ENCODE measurements around the gene ASTN2.

Gene ASTN2

DNA sequence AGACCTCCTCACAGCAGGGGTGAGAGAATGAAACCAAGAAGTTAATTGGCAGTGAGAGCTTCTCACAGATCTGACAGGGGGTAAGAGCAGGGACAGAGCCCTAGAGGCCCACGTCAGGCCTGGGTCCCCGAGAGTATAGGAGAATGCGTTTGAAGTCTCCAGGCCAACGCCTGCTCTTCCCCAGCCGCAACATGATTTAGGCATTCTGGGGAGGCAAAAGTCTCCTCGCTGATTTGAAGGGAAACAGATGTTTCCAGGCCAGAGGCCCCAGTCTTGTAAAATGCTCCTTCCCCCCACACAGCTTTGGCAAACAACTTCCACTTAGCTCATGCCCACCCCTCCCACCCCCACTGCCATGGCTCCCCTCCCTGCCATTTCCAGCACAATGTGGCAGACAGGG is 966.9 kb downstream of the ASTN2 start:
- Histone ChIP-seq H3K27ac (no peak overlapping the region), H3K9me3 (ENCODE audit: severe bottlenecking) (no peaks in the 10 kb centered on the region), H3K27me3 (ENCODE audit: insufficient read depth, low read depth, severe bottlenecking) (no peaks in the 10 kb centered on the region), H3K4me3 (ENCODE audit: low read depth, low read length) (no peak overlapping the region), H3K36me3 (no peaks in the 10 kb centered on the region; the same call in none of the 2 replicates)
- TF ChIP-seq, protein P1, sequence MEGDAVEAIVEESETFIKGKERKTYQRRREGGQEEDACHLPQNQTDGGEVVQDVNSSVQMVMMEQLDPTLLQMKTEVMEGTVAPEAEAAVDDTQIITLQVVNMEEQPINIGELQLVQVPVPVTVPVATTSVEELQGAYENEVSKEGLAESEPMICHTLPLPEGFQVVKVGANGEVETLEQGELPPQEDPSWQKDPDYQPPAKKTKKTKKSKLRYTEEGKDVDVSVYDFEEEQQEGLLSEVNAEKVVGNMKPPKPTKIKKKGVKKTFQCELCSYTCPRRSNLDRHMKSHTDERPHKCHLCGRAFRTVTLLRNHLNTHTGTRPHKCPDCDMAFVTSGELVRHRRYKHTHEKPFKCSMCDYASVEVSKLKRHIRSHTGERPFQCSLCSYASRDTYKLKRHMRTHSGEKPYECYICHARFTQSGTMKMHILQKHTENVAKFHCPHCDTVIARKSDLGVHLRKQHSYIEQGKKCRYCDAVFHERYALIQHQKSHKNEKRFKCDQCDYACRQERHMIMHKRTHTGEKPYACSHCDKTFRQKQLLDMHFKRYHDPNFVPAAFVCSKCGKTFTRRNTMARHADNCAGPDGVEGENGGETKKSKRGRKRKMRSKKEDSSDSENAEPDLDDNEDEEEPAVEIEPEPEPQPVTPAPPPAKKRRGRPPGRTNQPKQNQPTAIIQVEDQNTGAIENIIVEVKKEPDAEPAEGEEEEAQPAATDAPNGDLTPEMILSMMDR (IDR thresholded peaks at IDR 0.05; ENCODE audit: low read depth, low read length) = no peak
- no peak for DNase-seq

DNA sequence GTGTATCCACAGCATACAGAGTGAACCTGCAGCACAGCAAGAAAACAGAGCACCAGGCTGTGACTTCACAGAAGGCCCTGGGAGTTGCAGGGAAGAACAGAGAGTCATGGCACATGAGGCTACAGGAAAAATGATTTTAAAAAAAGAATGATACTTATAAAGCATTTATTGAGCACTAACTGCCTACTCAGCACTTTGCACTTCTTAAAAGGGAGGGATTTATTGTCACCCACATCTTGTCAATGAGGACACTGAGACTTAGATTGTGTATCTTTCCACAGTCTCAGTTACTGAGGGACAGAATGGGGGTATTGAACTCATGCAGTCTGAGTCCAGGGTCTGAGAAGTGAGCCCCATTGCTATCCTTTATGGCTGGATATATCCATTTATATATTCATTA is 972.3 kb downstream of the ASTN2 start:
- TF ChIP-seq, protein P1 (IDR thresholded peaks at IDR 0.05; ENCODE audit: low read depth, low read length) = no peak
- H3K9me3 ChIP-seq (ENCODE audit: severe bottlenecking) = no peaks in the 10 kb centered on the region
- H3K36me3 ChIP-seq = peaks cover 27% of the 10 kb centered on the region
- H3K27me3 ChIP-seq (ENCODE audit: insufficient read depth, low read depth, severe bottlenecking) = no peaks in the 10 kb centered on the region
- H3K4me3 ChIP-seq (ENCODE audit: low read depth, low read length) = no peak overlapping the region
- H3K27ac ChIP-seq = no peak overlapping the region
- no peak for DNase-seq

DNA sequence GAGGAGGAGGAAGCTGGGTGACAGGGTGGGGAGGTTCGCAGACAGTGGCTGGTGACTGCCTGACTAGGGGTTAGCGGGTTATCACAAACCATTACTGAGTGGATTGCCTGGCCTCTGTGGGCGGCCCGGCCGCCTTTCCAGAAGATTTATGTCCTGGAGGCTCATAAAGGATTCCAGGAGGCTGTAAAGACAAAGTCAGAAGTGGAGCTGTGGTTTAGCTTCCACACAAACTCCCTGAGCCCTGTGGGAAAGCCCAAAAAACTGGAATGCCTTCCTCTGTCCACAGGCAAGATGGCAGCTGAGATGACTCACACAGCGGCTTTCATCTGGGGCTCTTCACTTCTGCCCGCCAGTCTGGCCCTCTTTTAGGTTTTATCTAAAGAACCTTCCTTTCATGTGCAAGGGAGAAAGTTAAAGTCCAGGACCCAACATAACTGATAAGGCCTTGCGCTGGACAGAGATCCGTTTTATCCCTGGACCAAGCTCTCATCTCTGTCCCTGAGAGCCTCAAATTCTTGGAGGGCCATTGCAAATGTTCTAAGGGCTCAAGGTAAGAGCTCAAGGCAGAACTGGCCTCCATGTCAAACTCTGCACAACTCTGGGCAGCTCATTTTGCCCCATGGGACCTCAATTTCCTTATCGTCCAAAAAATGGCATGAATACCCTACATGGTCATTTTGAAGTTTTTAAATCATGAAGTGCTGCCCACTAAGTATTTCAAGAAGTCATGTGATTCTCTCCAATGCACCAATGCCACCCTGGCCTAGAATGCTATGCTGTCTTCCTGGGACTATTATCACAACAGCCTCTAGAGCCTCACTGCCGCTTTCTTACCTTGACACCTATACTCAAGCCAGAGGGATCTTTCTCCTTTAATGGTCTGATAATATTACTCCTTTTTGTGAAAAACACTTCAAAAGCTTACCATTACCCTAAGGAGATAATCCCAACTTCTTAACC is 977.2 kb downstream of the ASTN2 start:
- Histone ChIP-seq H3K4me3 (ENCODE audit: low read depth, low read length) (no peak overlapping the region), H3K9me3 (ENCODE audit: severe bottlenecking) (no peaks in the 10 kb centered on the region), H3K36me3 (peaks cover 27% of the 10 kb centered on the region), H3K27me3 (ENCODE audit: insufficient read depth, low read depth, severe bottlenecking) (no peaks in the 10 kb centered on the region), H3K27ac (no peak overlapping the region)
- DNase-seq = no peak
- TF ChIP-seq, protein P1 (IDR thresholded peaks at IDR 0.05; ENCODE audit: low read depth, low read length) = no peak

DNA sequence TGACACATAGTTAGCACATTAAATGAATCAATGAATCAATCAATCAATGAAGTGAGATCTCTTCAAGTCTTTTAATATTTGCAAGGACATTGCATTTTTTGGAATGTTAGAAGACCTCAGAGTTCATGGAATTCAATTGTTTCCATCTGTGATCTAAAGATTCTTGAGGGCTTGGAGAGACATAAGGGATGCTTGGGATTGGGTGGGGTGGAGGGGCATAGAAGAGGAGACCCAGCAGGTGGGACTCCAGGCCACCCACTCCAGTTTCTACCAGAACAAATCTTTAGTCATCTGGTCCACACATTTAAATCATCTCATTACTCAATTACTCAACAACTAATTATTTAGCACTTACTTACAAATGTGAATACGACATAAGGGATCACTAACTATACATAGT is 978.7 kb downstream of the ASTN2 start:
- H3K36me3 ChIP-seq = peaks cover 21% of the 10 kb centered on the region

DNA sequence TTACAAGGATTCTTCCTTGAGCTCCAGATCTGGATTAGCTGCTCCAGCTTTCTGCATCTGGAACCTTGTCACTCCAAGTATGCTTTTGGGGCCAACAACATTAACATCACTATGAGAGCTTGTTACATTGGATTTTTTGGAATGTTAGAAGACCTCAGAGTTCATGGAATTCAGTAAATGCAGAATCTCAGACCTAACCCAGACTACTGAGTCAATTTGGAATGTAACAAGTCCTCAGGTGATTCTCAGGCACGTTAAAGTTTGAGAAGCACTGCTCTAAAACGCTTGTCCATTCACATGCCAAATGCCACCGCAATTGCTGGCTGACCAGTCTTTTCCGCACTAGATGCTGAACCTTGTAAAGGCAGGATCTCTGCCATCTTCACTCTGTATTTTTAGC is 979.2 kb downstream of the ASTN2 start:
- Histone ChIP-seq H3K4me3 (ENCODE audit: low read depth, low read length) (no peak overlapping the region), H3K27me3 (ENCODE audit: insufficient read depth, low read depth, severe bottlenecking) (no peaks in the 10 kb centered on the region), H3K27ac (no peak overlapping the region), H3K36me3 (peaks cover 19% of the 10 kb centered on the region), H3K9me3 (ENCODE audit: severe bottlenecking) (no peaks in the 10 kb centered on the region)
- TF ChIP-seq, protein P1 (IDR thresholded peaks at IDR 0.05; ENCODE audit: low read depth, low read length) = no peak
- DNase-seq = no peak

More for the DNA sequence above, 978.7 kb downstream of the ASTN2 start:
- Histone ChIP-seq H3K27ac (no peak overlapping the region), H3K9me3 (ENCODE audit: severe bottlenecking) (no peaks in the 10 kb centered on the region), H3K27me3 (ENCODE audit: insufficient read depth, low read depth, severe bottlenecking) (no peaks in the 10 kb centered on the region), H3K4me3 (ENCODE audit: low read depth, low read length) (no peak overlapping the region)
- TF ChIP-seq, protein P1 (IDR thresholded peaks at IDR 0.05; ENCODE audit: low read depth, low read length) = no peak
- DNase-seq = no peak
